HCT116 (cell line): ENCODE data around the gene TULP3. TPM values are rescaled to one million over a fixed set of nuclear protein-coding genes. Genes with fewer than 3 reads are reported as not detected.
"Not testable (repeated sequence)": the region's sequence is repeated elsewhere in the genome, so short reads cannot be mapped to it uniquely, and the experiment has no call there.

Experiments
- ATAC-seq: fragments of 200-7000 bp; cut with Tn5 transposase; 2 replicates; pipeline ENCODE4 v1.9.1; 2020; ENCODE audit warnings: mild to moderate bottlenecking, moderate library complexity
- BruUV-seq: library from RNA; stranded (reverse); fragments of 400-500 nt; replicated peaks from 2 replicates; lab custom pipeline; 2021; lab: Mats Ljungman, UMichigan
- CTCF ChIA-PET: fragments of 300-600 bp; sonication (Branson Sonifier 250); formaldehyde crosslinking; loops from one replicate; lab custom pipeline; 2021; ENCODE audit warnings: antibody characterized with exemption; lab: Charles Lee
- POLR2A ChIA-PET: fragments of 300-600, 350-600 bp; sonication (Branson Sonifier 250); formaldehyde crosslinking; loops from one replicate; lab custom pipeline; 2021; ENCODE audit warnings: antibody characterized with exemption; lab: Charles Lee
- RAD21 ChIA-PET, 2 experiments: fragments of 300-600 bp; sonication (Branson Sonifier 250); formaldehyde crosslinking; loops; one replicate each; lab custom pipeline; 2023; ENCODE audit warnings: low total read pairs in 2 of 2; ENCODE audit not compliant: uncharacterized antibody in 2 of 2, unreplicated experiment in 2 of 2, low non-redundant PET in 1 of 2; lab: Charles Lee
- DNase-seq: peaks from one replicate; pipeline ENCODE4 v3.0.0-alpha.2; 2010; ENCODE audit warnings: low read depth, low spot score
- H2AFZ ChIP-seq: fragments of 200-600 bp; shearing (Covaris generic), sonication (generic); 2 replicates; pipeline ENCODE4 v1.6.1; 2017; ENCODE audit warnings: low read depth, mixed run types, mixed read lengths, antibody characterized with exemption, low read length; ENCODE audit not compliant: poor library complexity, severe bottlenecking
- H3K27ac ChIP-seq: 2 replicates; pipeline ENCODE4 v1.5.1; 2012; ENCODE audit warnings: low read depth, low read length
- H3K27me3 ChIP-seq: fragments of 200-600 bp; sonication (generic); 2 replicates; pipeline ENCODE4 v1.6.1; 2016; ENCODE audit warnings: mixed run types, low read length, mixed read lengths; ENCODE audit not compliant: insufficient read depth
- H3K36me3 ChIP-seq, 2 experiments: fragments of 200-500 bp in 1 of 2; fragments of 200-600 bp in 1 of 2; sonication (Bioruptor generic) in 1 of 2; sonication (generic) in 1 of 2; 2 replicates each; pipeline versions ENCODE4 v1.5.1 to v1.6.1; 2014 to 2016; ENCODE audit warnings: low read length in 2 of 2, inconsistent platforms in 1 of 2, mixed read lengths in 1 of 2, mixed run types in 1 of 2; ENCODE audit not compliant: insufficient read depth in 2 of 2, control insufficient read depth in 1 of 2
- H3K4me1 ChIP-seq, 2 experiments: fragments of 200-600 bp in 1 of 2; sonication (generic) in 1 of 2; 2 replicates each; pipeline versions ENCODE4 v1.5.1 to v1.6.1; 2012 to 2017; ENCODE audit warnings: low read length in 2 of 2, inconsistent platforms in 1 of 2, mild to moderate bottlenecking in 1 of 2, mixed read lengths in 1 of 2, mixed run types in 1 of 2, moderate library complexity in 1 of 2; ENCODE audit not compliant: insufficient read depth in 2 of 2, control insufficient read depth in 1 of 2
- H3K4me2 ChIP-seq: fragments of 200-600 bp; sonication (generic); 2 replicates; pipeline ENCODE4 v1.6.1; 2017; ENCODE audit warnings: mixed run types, low read length, mixed read lengths
- H3K4me3 ChIP-seq, 2 experiments: fragments of 200-600 bp in 1 of 2; sonication (generic) in 1 of 2; replicated peaks in 1 of 2; 2 replicates each; pipeline ENCODE4 v1.5.1; 2011 to 2016; ENCODE audit warnings: low read length in 2 of 2, control low read depth in 1 of 2, low read depth in 1 of 2, mild to moderate bottlenecking in 1 of 2, mixed read lengths in 1 of 2, mixed run types in 1 of 2
- H3K79me2 ChIP-seq: fragments of 200-600 bp; sonication (generic); 2 replicates; pipeline ENCODE4 v1.6.1; 2017; ENCODE audit warnings: mild to moderate bottlenecking, mixed run types, low read length, moderate library complexity, mixed read lengths; ENCODE audit not compliant: insufficient read depth
- H3K9ac ChIP-seq: fragments of 200-600 bp; sonication (generic); 2 replicates; pipeline ENCODE4 v1.6.1; 2016; ENCODE audit warnings: low read length, mixed read lengths
- H3K9me2 ChIP-seq: fragments of 200-600 bp; sonication (generic), shearing (Covaris generic); 2 replicates; pipeline ENCODE4 v1.6.1; 2017; ENCODE audit warnings: mixed run types, mild to moderate bottlenecking, moderate library complexity; ENCODE audit not compliant: insufficient read depth
- H3K9me3 ChIP-seq, 2 experiments: fragments of 200-500 bp in 1 of 2; fragments of 200-600 bp in 1 of 2; sonication (Bioruptor generic) in 1 of 2; sonication (generic) in 1 of 2; 2 replicates each; pipeline ENCODE4 v1.6.1; 2014 to 2017; ENCODE audit warnings: low read length in 2 of 2, mixed read lengths in 2 of 2, inconsistent platforms in 1 of 2, low read depth in 1 of 2, mild to moderate bottlenecking in 1 of 2, mixed run types in 1 of 2, moderate library complexity in 1 of 2; ENCODE audit not compliant: control insufficient read depth in 1 of 2, insufficient read depth in 1 of 2
- H4K20me1 ChIP-seq: fragments of 200-600 bp; sonication (generic), shearing (Covaris generic); 2 replicates; pipeline ENCODE4 v1.6.1; 2017; ENCODE audit warnings: mixed run types, mild to moderate bottlenecking, moderate library complexity; ENCODE audit not compliant: insufficient read depth
- CEBPB ChIP-seq: IDR thresholded peaks from 2 replicates; pipeline ENCODE4 v1.6.1; 2012; ENCODE audit warnings: low read depth
- EGR1 ChIP-seq: IDR thresholded peaks from 2 replicates; pipeline ENCODE4 v1.6.1; 2012; ENCODE audit warnings: low read depth
- EZH2phosphoT487 ChIP-seq: fragments of 200-600 bp; IDR thresholded peaks from 2 replicates; pipeline ENCODE4 v1.6.1; 2018; ENCODE audit warnings: antibody characterized with exemption, borderline replicate concordance
- FOSL1 ChIP-seq: IDR thresholded peaks from 2 replicates; pipeline ENCODE4 v1.6.1; 2012; ENCODE audit warnings: low read depth
- JUND ChIP-seq: IDR thresholded peaks from 2 replicates; pipeline ENCODE4 v1.6.1; 2012
- POLR2AphosphoS5 ChIP-seq: IDR thresholded peaks from 2 replicates; pipeline ENCODE4 v1.6.1; 2011; ENCODE audit warnings: mild to moderate bottlenecking, low read depth, low read length, moderate library complexity
- SP1 ChIP-seq: IDR thresholded peaks from 2 replicates; pipeline ENCODE4 v1.6.1; 2012; ENCODE audit warnings: low read depth
- SRF ChIP-seq: IDR thresholded peaks from 2 replicates; pipeline ENCODE4 v1.6.1; 2012; ENCODE audit warnings: low read depth
- TCF7L2 ChIP-seq: IDR thresholded peaks from 2 replicates; pipeline ENCODE4 v1.7.0; 2011; ENCODE audit warnings: borderline replicate concordance, inconsistent platforms; ENCODE audit not compliant: insufficient read depth, insufficient read length; ENCODE audit errors: extremely low read depth
- YY1 ChIP-seq: IDR thresholded peaks from 2 replicates; pipeline ENCODE4 v1.6.1; 2011; ENCODE audit warnings: low read length, low read depth, moderate library complexity, mild to moderate bottlenecking; ENCODE audit not compliant: insufficient replicate concordance; ENCODE audit errors: extremely low read depth
- intact Hi-C: fragments of 100-400 bp; cut with micrococcal nuclease; formaldehyde crosslinking; loops from 2 replicates; pipeline ENCODE4 v1.10.0; 2022
- total RNA-seq: library from RNA; stranded (reverse); gene quantifications from one replicate; pipeline ENCODE4 v1.2.1, GENCODE V29; 2021; ENCODE audit not compliant: unreplicated experiment
- TF ChIP-seq, protein P1 (sequence below): IDR thresholded peaks from 2 replicates; pipeline ENCODE4 v1.6.1; 2012
- TF ChIP-seq, protein P2 (sequence below), 3 experiments: fragments of 200-600 bp in 1 of 3; sonication (generic) in 1 of 3; IDR thresholded peaks in 2 of 3; conservative IDR thresholded peaks in 1 of 3; 2 replicates each; pipeline ENCODE4 v1.5.1; 2012 to 2017; ENCODE audit warnings: low read depth in 2 of 3, low read length in 2 of 3, antibody characterized with exemption in 1 of 3, borderline replicate concordance in 1 of 3, control low read depth in 1 of 3, mild to moderate bottlenecking in 1 of 3, mixed read lengths in 1 of 3, mixed run types in 1 of 3, moderate library complexity in 1 of 3; ENCODE audit not compliant: insufficient read depth in 1 of 3
- TF ChIP-seq, protein P3 (sequence below): IDR thresholded peaks from 2 replicates; pipeline ENCODE4 v1.6.1; 2011; ENCODE audit warnings: mild to moderate bottlenecking, low read length, moderate library complexity; ENCODE audit not compliant: insufficient replicate concordance; ENCODE audit errors: extremely low read depth

TULP3 gene
- total RNA-seq, 1 experiment from 2014 or later, result 21.3 TPM

DNA sequence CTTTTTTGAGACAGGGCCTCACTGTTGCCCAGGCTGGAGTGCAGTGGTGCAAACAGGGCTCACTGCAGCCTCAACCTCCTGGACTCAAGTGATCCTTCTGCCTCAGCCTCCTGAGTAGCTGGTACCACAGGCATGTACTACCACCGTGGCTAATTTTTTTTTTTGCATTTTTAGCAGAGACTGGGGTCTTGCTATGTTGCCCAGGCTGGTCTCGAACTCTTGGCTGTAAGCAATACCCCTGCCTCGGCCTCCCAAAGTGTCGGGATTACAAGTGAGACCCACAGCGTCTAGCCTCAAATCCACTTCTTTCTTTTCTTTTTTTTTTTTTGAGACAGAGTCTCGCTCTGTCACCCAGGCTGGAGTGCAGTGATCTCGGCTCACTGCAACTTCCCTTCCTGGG is 27.3 kb upstream of the TULP3 start:
- H3K4me2 ChIP-seq, H4K20me1 ChIP-seq, H3K9ac ChIP-seq, DNase-seq, H3K27me3 ChIP-seq, POLR2A ChIA-PET, ATAC-seq, BruUV-seq, H3K9me2 ChIP-seq, RAD21 ChIA-PET, H3K27ac ChIP-seq, H3K9me3 ChIP-seq, H2AFZ ChIP-seq, H3K4me3 ChIP-seq, H3K79me2 ChIP-seq, intact Hi-C loops, H3K4me1 ChIP-seq: not testable (repeated sequence)
- CTCF ChIA-PET, result interaction anchor here (1.7 kb wide), 1 partner anchor 10 kb away, joined by 6 read pairs; no protein-coding TSS in a partner anchor
- H3K36me3 ChIP-seq, result peaks cover 59 to 65% of the 10 kb centered on the region in 2 experiments

DNA sequence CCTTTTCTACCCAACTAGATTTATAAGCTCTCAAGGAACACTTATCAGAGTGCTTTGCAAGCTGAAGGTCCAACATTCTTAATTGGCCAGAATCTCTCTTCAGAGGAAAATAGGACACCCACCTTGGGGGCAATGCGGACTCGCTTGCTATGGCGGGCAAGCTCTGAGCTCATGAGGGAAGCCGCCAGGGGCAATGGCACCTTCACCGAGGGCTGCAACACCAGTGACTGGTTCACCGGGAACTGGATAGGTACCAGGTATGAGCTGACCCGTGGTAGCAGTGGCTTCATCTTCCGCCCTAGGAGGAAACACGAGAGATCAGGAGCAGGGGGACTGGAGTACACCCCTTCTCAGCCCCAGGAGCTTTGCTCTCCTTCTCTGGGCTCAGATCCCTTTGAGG is 26.5 kb upstream of the TULP3 start:
- Histone ChIP-seq H3K36me3 (peaks cover 58 to 59% of the 10 kb centered on the region in 2 experiments), H3K4me3 (no peak overlapping the region), H3K4me2 (no peak overlapping the region), H3K27me3 (no peaks in the 10 kb centered on the region), H3K27ac (no peak overlapping the region), H4K20me1 (no peaks in the 10 kb centered on the region), H3K9me3 (no peaks in the 10 kb centered on the region), H3K9me2 (no peaks in the 10 kb centered on the region), H2AFZ (no peak overlapping the region), H3K9ac (no peak overlapping the region), H3K79me2 (no peaks in the 10 kb centered on the region), H3K4me1 (no peaks in the 10 kb centered on the region)
- ChIA-PET RAD21 (no interaction called here), CTCF (interaction anchor here (1.7 kb wide), 1 partner anchor 10 kb away, joined by 6 read pairs; no protein-coding TSS in a partner anchor), POLR2A (no interaction called here)
- DNase-seq (no peak), ATAC-seq (no peak)
- no TSS peak for BruUV-seq
- intact Hi-C loops, result no loop called here
- TF ChIP-seq FOSL1, result no peak
- no peak for TF ChIP-seq EZH2phosphoT487
- TF ChIP-seq, protein P1, sequence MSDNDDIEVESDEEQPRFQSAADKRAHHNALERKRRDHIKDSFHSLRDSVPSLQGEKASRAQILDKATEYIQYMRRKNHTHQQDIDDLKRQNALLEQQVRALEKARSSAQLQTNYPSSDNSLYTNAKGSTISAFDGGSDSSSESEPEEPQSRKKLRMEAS, result no peak
- TF ChIP-seq, protein P2, sequence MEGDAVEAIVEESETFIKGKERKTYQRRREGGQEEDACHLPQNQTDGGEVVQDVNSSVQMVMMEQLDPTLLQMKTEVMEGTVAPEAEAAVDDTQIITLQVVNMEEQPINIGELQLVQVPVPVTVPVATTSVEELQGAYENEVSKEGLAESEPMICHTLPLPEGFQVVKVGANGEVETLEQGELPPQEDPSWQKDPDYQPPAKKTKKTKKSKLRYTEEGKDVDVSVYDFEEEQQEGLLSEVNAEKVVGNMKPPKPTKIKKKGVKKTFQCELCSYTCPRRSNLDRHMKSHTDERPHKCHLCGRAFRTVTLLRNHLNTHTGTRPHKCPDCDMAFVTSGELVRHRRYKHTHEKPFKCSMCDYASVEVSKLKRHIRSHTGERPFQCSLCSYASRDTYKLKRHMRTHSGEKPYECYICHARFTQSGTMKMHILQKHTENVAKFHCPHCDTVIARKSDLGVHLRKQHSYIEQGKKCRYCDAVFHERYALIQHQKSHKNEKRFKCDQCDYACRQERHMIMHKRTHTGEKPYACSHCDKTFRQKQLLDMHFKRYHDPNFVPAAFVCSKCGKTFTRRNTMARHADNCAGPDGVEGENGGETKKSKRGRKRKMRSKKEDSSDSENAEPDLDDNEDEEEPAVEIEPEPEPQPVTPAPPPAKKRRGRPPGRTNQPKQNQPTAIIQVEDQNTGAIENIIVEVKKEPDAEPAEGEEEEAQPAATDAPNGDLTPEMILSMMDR (IDR thresholded peaks at IDR 0.05 in 2 of 3, conservative IDR thresholded peaks at IDR 0.05 in 1 of 3; ENCODE audit: borderline replicate concordance in 1 of 3, insufficient read depth in 1 of 3, low read depth in 2 of 3, low read length in 2 of 3), result no peak
- TF ChIP-seq JUND, result no peak
- TF ChIP-seq, protein P3, sequence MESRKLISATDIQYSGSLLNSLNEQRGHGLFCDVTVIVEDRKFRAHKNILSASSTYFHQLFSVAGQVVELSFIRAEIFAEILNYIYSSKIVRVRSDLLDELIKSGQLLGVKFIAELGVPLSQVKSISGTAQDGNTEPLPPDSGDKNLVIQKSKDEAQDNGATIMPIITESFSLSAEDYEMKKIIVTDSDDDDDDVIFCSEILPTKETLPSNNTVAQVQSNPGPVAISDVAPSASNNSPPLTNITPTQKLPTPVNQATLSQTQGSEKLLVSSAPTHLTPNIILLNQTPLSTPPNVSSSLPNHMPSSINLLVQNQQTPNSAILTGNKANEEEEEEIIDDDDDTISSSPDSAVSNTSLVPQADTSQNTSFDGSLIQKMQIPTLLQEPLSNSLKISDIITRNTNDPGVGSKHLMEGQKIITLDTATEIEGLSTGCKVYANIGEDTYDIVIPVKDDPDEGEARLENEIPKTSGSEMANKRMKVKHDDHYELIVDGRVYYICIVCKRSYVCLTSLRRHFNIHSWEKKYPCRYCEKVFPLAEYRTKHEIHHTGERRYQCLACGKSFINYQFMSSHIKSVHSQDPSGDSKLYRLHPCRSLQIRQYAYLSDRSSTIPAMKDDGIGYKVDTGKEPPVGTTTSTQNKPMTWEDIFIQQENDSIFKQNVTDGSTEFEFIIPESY, result no peak
- no peak for TF ChIP-seq TCF7L2
- no peak for TF ChIP-seq EGR1
- TF ChIP-seq CEBPB, result no peak
- no peak for TF ChIP-seq POLR2AphosphoS5
- no peak for TF ChIP-seq YY1
- no peak for TF ChIP-seq SP1
- no peak for TF ChIP-seq SRF
